HepG2 (cell line): ENCODE data around the gene CYBC1. TPM values are rescaled to one million over a fixed set of nuclear protein-coding genes. Genes with fewer than 3 reads are reported as not detected.

Experiments
- AKAP8 ChIP-seq: sonication (generic); formaldehyde crosslinking; IDR thresholded peaks from 2 replicates; pipeline ENCODE4 v1.5.1; 2020; ENCODE audit warnings: mild to moderate bottlenecking, missing genetic modification reagents
- ASH2L ChIP-seq: fragments of 300-600, 200-600 bp; sonication (generic); IDR thresholded peaks from 2 replicates; pipeline ENCODE4 v1.7.0; 2017; ENCODE audit warnings: low read depth, mild to moderate bottlenecking, moderate library complexity, mixed read lengths, low read length; ENCODE audit not compliant: insufficient read length
- CREB1 ChIP-seq, 2 experiments: fragments of 450-650 bp in 1 of 2; IDR thresholded peaks; 2 replicates each; pipeline ENCODE4 v1.6.1; 2016 to 2017; ENCODE audit warnings: control low read depth in 1 of 2, mild to moderate bottlenecking in 1 of 2, missing compliant biosample characterization in 1 of 2, missing genetic modification characterization in 1 of 2
- GATAD2A ChIP-seq: IDR thresholded peaks from 2 replicates; pipeline ENCODE4 v1.6.1; 2016
- MAZ ChIP-seq, 2 experiments: sonication (generic) in 1 of 2; formaldehyde crosslinking in 1 of 2; IDR thresholded peaks; 2 replicates each; pipeline versions ENCODE4 v1.5.0 to v1.6.1; 2012 to 2020; ENCODE audit warnings: low read depth in 2 of 2, mild to moderate bottlenecking in 2 of 2, borderline replicate concordance in 1 of 2, improper control_type of control experiment in 1 of 2, low read length in 1 of 2, missing genetic modification reagents in 1 of 2, moderate library complexity in 1 of 2
- NFKBIZ ChIP-seq: IDR thresholded peaks from 2 replicates; pipeline ENCODE4 v1.6.1; 2018; ENCODE audit warnings: missing genetic modification reagents, missing compliant biosample characterization
- PAXIP1 ChIP-seq: sonication (generic); formaldehyde crosslinking; conservative IDR thresholded peaks from 2 replicates; pipeline ENCODE4 v1.4.0; 2020; ENCODE audit warnings: mild to moderate bottlenecking, missing genetic modification reagents, moderate library complexity
- WIZ ChIP-seq: sonication (generic); formaldehyde crosslinking; IDR thresholded peaks from 2 replicates; pipeline ENCODE4 v1.5.1; 2020; ENCODE audit warnings: mild to moderate bottlenecking, missing genetic modification reagents
- ZBTB8A ChIP-seq: sonication (generic); formaldehyde crosslinking; IDR thresholded peaks from 2 replicates; pipeline ENCODE4 v1.4.0; 2020; ENCODE audit warnings: mild to moderate bottlenecking, low read depth, missing genetic modification reagents, borderline replicate concordance
- ZNF264 ChIP-seq: sonication (generic); formaldehyde crosslinking; IDR thresholded peaks from 2 replicates; pipeline ENCODE4 v1.4.0; 2020; ENCODE audit warnings: missing genetic modification reagents
- ZNF30 ChIP-seq: sonication (generic); formaldehyde crosslinking; IDR thresholded peaks from 2 replicates; pipeline ENCODE4 v1.5.0; 2020; ENCODE audit warnings: mild to moderate bottlenecking, missing genetic modification reagents
- ZNF343 ChIP-seq: sonication (generic); formaldehyde crosslinking; IDR thresholded peaks from 2 replicates; pipeline ENCODE4 v1.4.0; 2020; ENCODE audit warnings: mild to moderate bottlenecking, missing genetic modification reagents
- ZNF572 ChIP-seq: sonication (generic); formaldehyde crosslinking; IDR thresholded peaks from 2 replicates; pipeline ENCODE4 v1.5.1; 2020; ENCODE audit warnings: mild to moderate bottlenecking, missing genetic modification reagents
- ZNF629 ChIP-seq: sonication (generic); formaldehyde crosslinking; conservative IDR thresholded peaks from 2 replicates; pipeline ENCODE4 v1.5.0; 2020; ENCODE audit warnings: missing genetic modification reagents
- polyA plus RNA-seq, 8 experiments: library from polyadenylated mRNA; depleted of rRNA in 3 of 8; stranded (reverse) in 7 of 8; unstranded in 1 of 8; fragments of >200 nt; fragmentation: Illumina TruSeq in 4 of 8; extraction: Trizol in 4 of 8; gene quantifications; 2 replicates each; pipeline versions ENCODE4 v1.2.1 to v1.2.3, GENCODE V29; 2011 to 2016; ENCODE audit warnings: low read depth in 4 of 8, missing spikeins in 1 of 8, mixed read lengths in 1 of 8; ENCODE audit not compliant: insufficient read depth in 1 of 8
- total RNA-seq, 5 experiments: library from RNA; depleted of rRNA; stranded (reverse); fragments of >200 nt; fragmentation: Illumina TruSeq; extraction: Trizol; gene quantifications; 2 replicates each; pipeline ENCODE4 v1.2.3, GENCODE V29; 2016; ENCODE audit warnings: low read depth in 1 of 5
- TF ChIP-seq, protein P1 (sequence below): sonication (generic); formaldehyde crosslinking; IDR thresholded peaks from 2 replicates; pipeline ENCODE4 v1.9.0; 2022; ENCODE audit warnings: missing genetic modification reagents, mild to moderate bottlenecking, borderline replicate concordance
- TF ChIP-seq, protein P2 (sequence below): sonication (generic); formaldehyde crosslinking; IDR thresholded peaks from 2 replicates; pipeline ENCODE4 v1.4.0; 2020; ENCODE audit warnings: missing genetic modification reagents, mild to moderate bottlenecking, borderline replicate concordance
- TF ChIP-seq, protein P3 (sequence below): sonication (generic); formaldehyde crosslinking; IDR thresholded peaks from 2 replicates; pipeline ENCODE4 v1.4.0; 2020; ENCODE audit warnings: low read depth, mild to moderate bottlenecking, missing genetic modification reagents
- TF ChIP-seq, protein P4 (sequence below): sonication (generic); formaldehyde crosslinking; IDR thresholded peaks from 2 replicates; pipeline ENCODE4 v1.5.0; 2020; ENCODE audit warnings: missing genetic modification reagents

The CYBC1 gene
- total and polyA plus RNA-seq, 2 of the 13 experiments (the other 11 are each of a cell fraction or from before 2014, with no cell fraction given), result 43.4 to 44.1 TPM

- TF ChIP-seq, protein P1, sequence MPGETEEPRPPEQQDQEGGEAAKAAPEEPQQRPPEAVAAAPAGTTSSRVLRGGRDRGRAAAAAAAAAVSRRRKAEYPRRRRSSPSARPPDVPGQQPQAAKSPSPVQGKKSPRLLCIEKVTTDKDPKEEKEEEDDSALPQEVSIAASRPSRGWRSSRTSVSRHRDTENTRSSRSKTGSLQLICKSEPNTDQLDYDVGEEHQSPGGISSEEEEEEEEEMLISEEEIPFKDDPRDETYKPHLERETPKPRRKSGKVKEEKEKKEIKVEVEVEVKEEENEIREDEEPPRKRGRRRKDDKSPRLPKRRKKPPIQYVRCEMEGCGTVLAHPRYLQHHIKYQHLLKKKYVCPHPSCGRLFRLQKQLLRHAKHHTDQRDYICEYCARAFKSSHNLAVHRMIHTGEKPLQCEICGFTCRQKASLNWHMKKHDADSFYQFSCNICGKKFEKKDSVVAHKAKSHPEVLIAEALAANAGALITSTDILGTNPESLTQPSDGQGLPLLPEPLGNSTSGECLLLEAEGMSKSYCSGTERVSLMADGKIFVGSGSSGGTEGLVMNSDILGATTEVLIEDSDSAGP (CRISPR knock-in tag), result peak; percentile 73; the same call in 1 of the 2 replicates
- TF ChIP-seq CREB1 (IDR thresholded peaks at IDR 0.05) (no peak), CREB1 (CRISPR knock-in tag; IDR thresholded peaks at IDR 0.05) (no peak), ZNF30 (CRISPR knock-in tag) (no peak; the same call in 1 of the 2 replicates), ASH2L (no peak), ZNF629 (CRISPR knock-in tag) (no peak), MAZ (IDR thresholded peaks at IDR 0.05; ENCODE audit: borderline replicate concordance, low read depth, low read length) (no peak), MAZ (CRISPR knock-in tag; IDR thresholded peaks at IDR 0.05; ENCODE audit: low read depth) (no peak), WIZ (CRISPR knock-in tag) (0 out of 2 replicates have a peak, but pooled peaks have one; percentile 45), GATAD2A (no peak), ZBTB8A (CRISPR knock-in tag) (0 out of 2 replicates have a peak, but pooled peaks have one; percentile 59), PAXIP1 (CRISPR knock-in tag) (0 out of 2 replicates have a peak, but pooled peaks have one; percentile 27), ZNF572 (CRISPR knock-in tag) (no peak), NFKBIZ (CRISPR knock-in tag) (no peak), ZNF264 (CRISPR knock-in tag) (no peak), ZNF343 (peak; percentile 74; the same call in 1 of the 2 replicates), AKAP8 (CRISPR knock-in tag) (no peak)
- TF ChIP-seq, protein P2, sequence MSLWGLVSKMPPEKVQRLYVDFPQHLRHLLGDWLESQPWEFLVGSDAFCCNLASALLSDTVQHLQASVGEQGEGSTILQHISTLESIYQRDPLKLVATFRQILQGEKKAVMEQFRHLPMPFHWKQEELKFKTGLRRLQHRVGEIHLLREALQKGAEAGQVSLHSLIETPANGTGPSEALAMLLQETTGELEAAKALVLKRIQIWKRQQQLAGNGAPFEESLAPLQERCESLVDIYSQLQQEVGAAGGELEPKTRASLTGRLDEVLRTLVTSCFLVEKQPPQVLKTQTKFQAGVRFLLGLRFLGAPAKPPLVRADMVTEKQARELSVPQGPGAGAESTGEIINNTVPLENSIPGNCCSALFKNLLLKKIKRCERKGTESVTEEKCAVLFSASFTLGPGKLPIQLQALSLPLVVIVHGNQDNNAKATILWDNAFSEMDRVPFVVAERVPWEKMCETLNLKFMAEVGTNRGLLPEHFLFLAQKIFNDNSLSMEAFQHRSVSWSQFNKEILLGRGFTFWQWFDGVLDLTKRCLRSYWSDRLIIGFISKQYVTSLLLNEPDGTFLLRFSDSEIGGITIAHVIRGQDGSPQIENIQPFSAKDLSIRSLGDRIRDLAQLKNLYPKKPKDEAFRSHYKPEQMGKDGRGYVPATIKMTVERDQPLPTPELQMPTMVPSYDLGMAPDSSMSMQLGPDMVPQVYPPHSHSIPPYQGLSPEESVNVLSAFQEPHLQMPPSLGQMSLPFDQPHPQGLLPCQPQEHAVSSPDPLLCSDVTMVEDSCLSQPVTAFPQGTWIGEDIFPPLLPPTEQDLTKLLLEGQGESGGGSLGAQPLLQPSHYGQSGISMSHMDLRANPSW, result no peak
- TF ChIP-seq, protein P3, sequence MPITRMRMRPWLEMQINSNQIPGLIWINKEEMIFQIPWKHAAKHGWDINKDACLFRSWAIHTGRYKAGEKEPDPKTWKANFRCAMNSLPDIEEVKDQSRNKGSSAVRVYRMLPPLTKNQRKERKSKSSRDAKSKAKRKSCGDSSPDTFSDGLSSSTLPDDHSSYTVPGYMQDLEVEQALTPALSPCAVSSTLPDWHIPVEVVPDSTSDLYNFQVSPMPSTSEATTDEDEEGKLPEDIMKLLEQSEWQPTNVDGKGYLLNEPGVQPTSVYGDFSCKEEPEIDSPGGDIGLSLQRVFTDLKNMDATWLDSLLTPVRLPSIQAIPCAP (CRISPR knock-in tag), result peak; percentile 45; the same call in 1 of the 2 replicates
- TF ChIP-seq, protein P4, sequence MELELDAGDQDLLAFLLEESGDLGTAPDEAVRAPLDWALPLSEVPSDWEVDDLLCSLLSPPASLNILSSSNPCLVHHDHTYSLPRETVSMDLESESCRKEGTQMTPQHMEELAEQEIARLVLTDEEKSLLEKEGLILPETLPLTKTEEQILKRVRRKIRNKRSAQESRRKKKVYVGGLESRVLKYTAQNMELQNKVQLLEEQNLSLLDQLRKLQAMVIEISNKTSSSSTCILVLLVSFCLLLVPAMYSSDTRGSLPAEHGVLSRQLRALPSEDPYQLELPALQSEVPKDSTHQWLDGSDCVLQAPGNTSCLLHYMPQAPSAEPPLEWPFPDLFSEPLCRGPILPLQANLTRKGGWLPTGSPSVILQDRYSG (CRISPR knock-in tag), result no peak
Observed at GRCh38 chr17:82495844-82496528, 45.4 kb upstream of the CYBC1 start (continued).
